ENCODE data around the gene APAF1.
"Not testable (repeated sequence)": the region's sequence is repeated elsewhere in the genome, so short reads cannot be mapped to it uniquely, and the experiment has no call there.

Gene APAF1

DNA sequence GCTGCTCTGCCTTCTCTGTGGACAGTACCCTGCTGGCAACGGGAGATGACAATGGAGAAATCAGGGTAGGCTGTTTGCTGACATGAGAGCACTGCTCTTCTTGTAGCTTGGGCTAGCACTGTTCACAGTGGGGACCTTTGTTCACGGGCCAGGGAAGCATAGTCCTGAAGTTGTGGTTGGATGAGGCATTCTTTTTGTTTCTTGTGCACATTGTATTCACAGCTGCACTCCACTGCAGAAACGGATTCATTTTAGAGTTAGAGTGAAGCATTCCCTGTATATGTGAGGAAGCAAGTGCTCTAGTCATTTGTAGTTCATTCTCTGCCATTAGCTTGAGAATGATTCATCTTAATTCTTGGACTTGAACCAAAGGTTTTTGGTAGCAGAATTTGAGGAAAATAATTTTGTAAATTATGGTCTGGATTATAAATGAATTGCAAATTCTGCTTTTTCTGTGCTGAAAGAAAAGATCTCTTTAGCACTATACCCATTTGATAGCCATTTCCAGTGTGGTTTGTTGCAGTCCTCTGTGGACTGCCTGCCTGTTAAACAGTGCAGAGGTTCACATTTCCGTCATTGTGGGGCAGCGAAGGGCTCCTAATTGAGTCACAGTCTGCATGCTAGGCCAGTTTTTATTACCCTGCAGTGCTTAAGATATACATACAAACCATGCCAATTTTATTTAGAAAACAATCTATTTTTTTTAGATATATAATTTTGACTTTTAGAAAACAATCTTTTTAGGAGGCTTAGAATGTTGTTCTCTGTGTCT, 80.6 kb downstream of the APAF1 start:
- DNase-seq = peak; percentile 55

DNA sequence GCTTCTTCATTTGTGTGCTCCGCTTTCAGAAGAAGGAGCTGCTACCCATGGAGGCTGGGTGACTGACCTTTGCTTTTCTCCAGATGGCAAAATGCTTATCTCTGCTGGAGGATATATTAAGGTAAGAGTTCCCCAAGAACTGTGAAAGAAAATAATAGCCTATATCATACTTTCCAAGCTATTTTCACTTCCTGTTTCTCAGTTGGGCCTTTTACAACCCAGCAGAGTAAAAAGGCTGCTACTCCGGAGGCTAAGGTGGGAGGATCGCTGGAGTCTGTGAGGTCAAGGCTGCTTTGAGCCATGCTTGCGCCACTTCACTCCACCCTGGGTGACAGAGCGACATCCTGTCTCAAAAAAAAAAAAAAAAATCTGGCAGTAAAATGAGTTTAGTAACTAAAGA, 82.1 kb downstream of the APAF1 start:
- DNase-seq = no peak

GRCh38 chr12:98730412-98730811, 85.3 kb downstream of the APAF1 start:
- no peak for DNase-seq

DNA sequence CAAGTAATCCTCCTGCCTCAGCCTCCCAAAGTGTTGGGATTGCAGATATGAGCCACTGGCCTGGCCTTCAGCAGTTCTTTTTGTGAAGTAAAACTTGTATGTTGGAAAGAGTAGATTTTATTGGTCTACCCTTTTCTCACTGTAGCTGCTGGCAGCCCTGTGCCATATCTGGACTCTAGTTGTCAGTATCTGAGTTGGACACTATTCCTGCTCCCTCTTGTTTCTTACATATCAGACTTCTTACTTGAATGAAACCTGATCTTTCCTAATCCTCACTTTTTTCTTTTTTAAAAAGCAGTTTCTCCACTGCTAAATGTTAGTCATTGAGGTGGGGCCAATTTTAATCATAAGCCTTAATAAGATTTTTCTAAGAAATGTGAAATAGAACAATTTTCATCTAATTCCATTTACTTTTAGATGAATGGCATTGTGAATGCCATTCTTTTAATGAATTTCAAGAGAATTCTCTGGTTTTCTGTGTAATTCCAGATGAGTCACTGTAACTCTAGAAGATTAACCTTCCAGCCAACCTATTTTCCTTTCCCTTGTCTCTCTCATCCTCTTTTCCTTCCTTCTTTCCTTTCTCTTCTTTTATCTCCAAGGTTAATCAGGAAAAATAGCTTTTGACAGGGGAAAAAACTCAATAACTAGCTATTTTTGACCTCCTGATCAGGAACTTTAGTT, 88.7 kb downstream of the APAF1 start:
- DNase-seq = no peak

- no peak for DNase-seq
Observed at GRCh38 chr12:98735821-98736220, 90.7 kb downstream of the APAF1 start.

DNA sequence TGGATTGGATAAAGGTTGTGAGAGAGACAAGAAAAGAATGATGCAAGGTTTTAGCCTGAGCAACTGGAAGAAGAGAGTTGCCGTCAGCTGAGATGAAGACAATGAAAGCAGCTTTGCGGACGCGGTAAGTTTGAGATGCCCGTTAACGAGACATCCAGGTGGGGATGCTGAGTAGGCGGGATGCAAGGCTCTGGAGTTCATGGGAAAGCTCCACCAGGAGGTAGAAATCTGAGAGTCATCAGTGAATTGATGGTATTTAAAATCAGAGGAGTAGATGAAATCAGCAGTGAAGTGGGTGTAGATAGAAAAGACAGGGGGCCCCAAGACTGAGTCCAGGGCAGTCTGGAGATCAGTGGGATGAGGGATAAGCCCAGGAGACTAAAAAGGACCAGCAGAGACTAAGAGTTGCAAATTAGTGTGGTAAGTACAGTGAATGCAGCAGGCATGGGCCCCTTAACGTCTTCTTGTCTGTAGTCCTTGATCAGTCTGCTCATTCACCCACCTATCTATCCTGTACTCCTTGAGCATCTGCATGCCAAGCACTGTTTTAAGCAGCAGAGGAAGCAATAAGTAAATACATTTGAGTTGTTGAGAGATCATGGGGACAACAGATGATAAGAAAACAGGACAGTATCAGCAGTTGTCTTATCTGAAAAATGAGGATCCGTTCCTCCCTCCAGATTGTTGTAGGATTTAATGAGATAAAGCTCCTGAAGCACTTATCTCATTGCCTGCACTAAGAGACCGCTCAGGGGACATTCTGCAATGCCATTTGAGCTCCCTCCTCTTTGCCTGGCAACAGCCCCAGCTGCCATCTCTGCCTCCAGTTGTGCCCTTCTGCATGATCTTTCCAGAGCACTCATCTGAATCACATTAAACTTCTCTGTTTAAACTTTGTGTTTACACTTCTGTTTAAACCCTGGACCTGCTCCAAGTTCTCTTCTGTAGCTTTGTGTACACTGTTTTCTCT, 91.5 kb downstream of the APAF1 start:
- DNase-seq = peak; percentile 94

DNA sequence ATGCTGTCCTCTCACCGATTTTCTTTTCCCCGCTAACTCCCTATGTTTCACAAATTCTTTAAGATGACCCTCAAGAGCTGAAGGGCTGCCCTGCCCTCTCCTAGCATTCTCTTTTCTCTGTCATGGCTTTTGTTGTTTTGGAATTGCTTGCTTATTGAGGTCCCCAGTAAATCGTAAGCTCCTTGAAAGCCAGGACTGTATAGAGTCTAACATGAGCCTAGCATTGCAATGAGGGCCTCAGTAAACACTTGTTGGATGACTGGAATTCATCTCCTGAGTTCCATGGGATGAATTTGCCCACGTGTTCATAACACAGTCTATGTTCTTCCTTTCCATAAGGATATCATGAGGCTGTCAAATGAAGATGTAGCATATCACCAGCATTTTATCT, 92.2 kb downstream of the APAF1 start:
- no peak for DNase-seq

DNA sequence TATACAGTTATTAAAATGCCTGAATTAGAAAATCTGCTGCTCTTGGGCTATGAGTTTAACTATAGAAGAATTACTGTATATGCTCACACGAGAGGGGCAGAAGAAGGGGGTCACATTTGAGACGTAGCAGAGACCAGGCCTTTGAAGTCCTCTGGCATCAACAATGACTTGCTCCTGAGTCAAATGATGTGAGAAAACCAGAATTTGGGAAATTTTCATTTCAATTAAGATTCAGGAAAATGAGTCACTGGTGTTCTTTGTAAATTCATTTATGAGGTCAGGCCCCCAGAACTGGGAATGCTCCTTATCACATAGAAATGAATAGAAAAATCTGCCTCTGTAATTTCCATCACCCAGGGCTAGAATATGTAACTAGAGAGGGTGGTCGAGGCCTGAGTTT, 92.9 kb downstream of the APAF1 start:
- DNase-seq = no peak

DNA sequence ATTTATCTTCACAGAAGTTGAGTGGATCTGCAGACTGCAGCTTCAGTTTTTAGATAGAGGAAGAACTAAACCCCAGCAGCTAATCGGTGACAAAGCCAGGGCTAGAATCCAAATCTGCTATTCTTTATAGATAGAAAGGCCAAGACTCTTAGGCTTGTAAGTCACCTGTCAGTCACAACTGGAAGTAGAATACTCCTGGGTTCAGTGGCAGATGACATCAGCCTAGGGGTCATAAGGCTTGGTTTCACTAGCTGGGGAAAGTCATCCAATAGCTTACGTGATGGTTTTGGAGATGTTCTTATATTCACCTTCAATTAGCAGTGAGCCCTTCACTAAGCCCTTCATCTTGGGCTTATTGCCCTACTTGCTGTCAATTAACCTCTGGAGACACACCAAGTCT, 93.4 kb downstream of the APAF1 start:
- no peak for DNase-seq

GRCh38 chr12:98740751-98741150, 95.7 kb downstream of the APAF1 start:
- no peak for DNase-seq

DNA sequence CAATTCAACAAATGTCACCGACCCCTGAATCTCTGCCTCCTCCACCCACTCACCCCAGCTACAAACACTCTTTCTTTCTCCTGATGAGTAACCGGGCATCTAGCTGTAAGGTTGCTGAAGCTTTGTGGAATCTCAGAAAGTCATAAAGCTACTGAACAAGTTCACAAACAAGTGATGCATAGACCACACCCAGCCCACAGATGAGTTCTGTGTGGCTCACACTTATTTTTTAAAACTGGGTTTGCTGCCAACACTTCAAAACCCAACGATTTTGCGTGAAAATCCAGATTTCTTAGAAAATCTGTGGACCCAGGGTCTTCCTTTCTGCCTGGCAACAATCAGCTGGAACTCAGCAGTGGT, 96.1 kb downstream of the APAF1 start:
- no peak for DNase-seq

DNA sequence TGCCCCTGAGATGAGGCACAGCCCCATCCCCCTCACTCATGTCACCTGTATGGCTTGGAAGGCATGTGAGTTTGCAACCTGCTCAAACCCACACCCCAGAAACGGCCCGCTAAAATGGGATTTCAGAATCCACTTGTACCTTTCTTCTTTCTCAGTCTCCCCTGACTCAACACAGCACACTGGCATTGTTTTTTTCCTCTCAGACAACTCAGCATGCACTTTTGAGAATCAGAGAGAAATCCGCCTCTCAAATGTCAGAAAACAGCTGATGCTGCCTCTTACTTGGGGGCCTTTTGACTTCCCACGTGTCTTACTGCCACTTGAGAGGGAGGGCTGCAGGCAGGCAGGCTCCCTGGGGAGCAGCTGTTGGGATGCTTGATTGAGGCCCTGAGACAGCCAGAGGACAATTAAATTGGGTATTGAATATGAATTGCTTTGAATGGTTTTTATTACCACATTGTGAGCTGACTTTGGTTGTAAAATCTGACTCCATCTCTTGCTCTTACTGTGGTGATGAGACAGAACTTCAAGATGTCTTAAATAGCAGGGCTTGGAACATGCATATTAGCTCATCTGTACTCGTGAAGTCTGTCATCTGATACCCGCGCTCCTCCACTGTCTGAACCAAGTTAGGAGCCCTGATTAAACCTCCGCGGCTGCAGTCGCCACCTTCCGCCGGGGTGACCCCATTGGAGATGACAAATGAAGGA, 96.6 kb downstream of the APAF1 start:
- DNase-seq = peak; percentile 82

GRCh38 chr12:98743362-98743953, 98.4 kb downstream of the APAF1 start:
- DNase-seq = no peak

DNA sequence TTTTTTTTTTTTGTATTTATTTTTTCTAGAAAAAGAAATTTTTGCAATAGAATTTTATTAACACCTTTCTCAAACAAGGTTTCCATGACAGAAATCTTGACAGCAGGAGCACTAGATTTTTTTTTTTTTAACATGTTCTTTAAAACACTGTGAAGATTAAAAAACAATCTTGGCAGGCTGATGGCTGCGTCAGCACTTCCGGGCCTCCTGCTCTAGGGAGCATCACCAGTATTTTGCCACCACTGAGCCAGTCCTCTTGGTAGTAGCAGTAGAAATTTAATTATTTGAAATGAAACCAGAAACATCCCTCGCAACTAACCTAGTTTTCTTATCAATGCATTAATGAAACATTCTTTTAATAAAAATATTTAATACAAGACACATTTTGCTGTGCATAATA, 99.6 kb downstream of the APAF1 start:
- DNase-seq = no peak

- DNase-seq = no peak
Observed at GRCh38 chr12:98745578-98746391, 100.7 kb downstream of the APAF1 start.

DNA sequence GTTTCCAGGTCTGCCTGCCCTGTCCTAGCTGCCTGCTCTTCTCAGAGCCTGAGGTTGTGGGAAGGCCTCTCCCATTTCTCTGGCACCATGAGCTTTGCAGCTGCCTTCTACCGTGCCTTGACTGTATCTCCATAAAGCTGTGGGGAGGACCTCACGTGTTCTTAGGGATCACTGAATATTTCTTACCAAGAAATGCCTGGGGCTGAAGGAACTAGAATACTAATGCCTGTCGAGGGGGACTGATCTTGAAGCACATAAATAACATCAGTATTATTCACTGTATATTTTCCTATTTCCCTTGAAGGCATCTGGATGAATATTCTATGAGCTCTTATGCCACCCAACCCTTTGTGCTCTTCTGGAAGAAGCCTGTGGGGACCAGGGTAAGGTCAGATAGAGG, 103.4 kb downstream of the APAF1 start:
- DNase-seq = no peak

DNA sequence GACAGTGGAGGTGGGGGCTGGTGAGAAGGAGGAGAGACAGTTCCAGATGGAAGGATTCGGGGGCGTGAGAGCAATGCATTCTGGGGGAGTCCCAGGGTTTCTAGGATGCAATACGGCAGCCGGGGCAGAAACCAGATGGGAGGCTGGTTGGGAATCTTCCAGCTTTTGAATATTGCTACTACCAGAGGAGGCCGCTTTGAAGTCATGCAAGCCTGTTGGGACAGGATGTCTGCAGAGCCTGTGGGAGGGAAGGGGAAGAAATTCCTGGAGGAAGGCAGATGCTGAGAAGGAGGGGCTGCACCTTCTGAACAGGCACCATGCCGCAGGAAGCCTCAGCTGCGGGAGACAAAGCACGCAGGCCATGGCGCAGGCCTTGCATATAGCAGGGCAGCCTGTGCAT, 105.4 kb downstream of the APAF1 start:
- DNase-seq = no peak

- DNase-seq = no peak
Observed at GRCh38 chr12:98751580-98752115, 106.6 kb downstream of the APAF1 start.

DNA sequence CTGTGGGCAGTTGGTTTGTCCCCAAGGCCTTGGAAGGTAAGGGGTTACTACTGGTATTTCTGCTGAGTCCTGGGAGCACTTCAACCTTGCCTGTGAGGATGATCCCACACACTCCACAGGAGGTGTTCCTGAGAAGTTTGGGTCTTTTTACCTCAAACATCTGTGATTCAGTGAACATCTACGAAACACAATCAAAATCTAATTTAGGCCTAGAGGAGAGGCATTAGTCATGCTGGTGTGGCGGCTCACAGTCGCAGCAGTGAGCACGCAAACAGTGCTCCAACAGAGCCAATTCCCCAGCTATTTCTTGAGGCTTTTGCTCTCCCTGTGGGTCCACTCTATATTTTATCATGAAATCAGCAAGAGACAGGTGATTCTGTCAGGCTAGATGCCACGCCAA, 107.6 kb downstream of the APAF1 start:
- no peak for DNase-seq

GRCh38 chr12:98754095-98754494, 109.0 kb downstream of the APAF1 start:
- no peak for DNase-seq

GRCh38 chr12:98755855-98756254, 110.8 kb downstream of the APAF1 start:
- DNase-seq = not testable (repeated sequence)

Measured in NCI-H1105 treated with DMSO at 0.1 percent for 48 hours (cell line).